ENCODE data around the gene LIPT1.

Gene LIPT1

GRCh38 chr2:99198103-99198841, 43.5 kb downstream of the LIPT1 start:
- Mint-ChIP-seq H3K27ac (no peak overlapping the region), H3K27me3 (no peaks in the 10 kb centered on the region), H3K9me3 (no peaks in the 10 kb centered on the region), H3K36me3 (ENCODE audit: low read depth) (peaks cover 31% of the 10 kb centered on the region), H3K4me1 (ENCODE audit: low read depth) (no peaks in the 10 kb centered on the region), H3K4me3 (no peak overlapping the region)

GRCh38 chr2:99200076-99200800, 45.5 kb downstream of the LIPT1 start:
- Mint-ChIP-seq H3K9me3 (no peaks in the 10 kb centered on the region), H3K4me1 (ENCODE audit: low read depth) (no peaks in the 10 kb centered on the region), H3K36me3 (ENCODE audit: low read depth) (peaks cover 22% of the 10 kb centered on the region), H3K4me3 (no peak overlapping the region), H3K27ac (no peak overlapping the region), H3K27me3 (no peaks in the 10 kb centered on the region)

- H3K27me3 Mint-ChIP-seq = no peaks in the 10 kb centered on the region
- H3K4me3 Mint-ChIP-seq = no peak overlapping the region
- H3K36me3 Mint-ChIP-seq (ENCODE audit: low read depth) = peaks cover 18% of the 10 kb centered on the region
- no peaks in the 10 kb centered on the region for H3K4me1 Mint-ChIP-seq (ENCODE audit: low read depth)
- H3K9me3 Mint-ChIP-seq = no peaks in the 10 kb centered on the region
- H3K27ac Mint-ChIP-seq = no peak overlapping the region
These were observed 47.4 kb downstream of the LIPT1 start for GRCh38 chr2:99201959-99202678.

- Mint-ChIP-seq H3K4me1 (ENCODE audit: low read depth) (no peaks in the 10 kb centered on the region), H3K4me3 (no peak overlapping the region), H3K36me3 (ENCODE audit: low read depth) (peaks cover 23% of the 10 kb centered on the region), H3K27ac (no peak overlapping the region), H3K9me3 (no peaks in the 10 kb centered on the region), H3K27me3 (no peaks in the 10 kb centered on the region)
These were observed 50.7 kb downstream of the LIPT1 start for GRCh38 chr2:99205491-99205890.

Data from stimulated activated naive CD8-positive, alpha-beta T cell treated with anti-CD3 and anti-CD28 coated beads, Interleukin-15, Interleukin-2, amounts not matched to agents 100 ng/mL and 50 ng/mL, for 24 hours (primary cell).